ENCODE data around the gene PTK6.

GRCh38 chr20:63521602-63522001, 15.6 kb downstream of the PTK6 start:
- TF ChIP-seq CTCF (conservative IDR thresholded peaks at IDR 0.05 in 1 of 2, IDR thresholded peaks at IDR 0.05 in 1 of 2; ENCODE audit: low read depth in 1 of 2, low read length in 2 of 2) (no peak), EZH2 (IDR thresholded peaks at IDR 0.05; ENCODE audit: low read length, missing control alignments) (no peak)

Data from fibroblast of lung (primary cell).